ENCODE results near the gene C22orf15.

The C22orf15 gene

DNA sequence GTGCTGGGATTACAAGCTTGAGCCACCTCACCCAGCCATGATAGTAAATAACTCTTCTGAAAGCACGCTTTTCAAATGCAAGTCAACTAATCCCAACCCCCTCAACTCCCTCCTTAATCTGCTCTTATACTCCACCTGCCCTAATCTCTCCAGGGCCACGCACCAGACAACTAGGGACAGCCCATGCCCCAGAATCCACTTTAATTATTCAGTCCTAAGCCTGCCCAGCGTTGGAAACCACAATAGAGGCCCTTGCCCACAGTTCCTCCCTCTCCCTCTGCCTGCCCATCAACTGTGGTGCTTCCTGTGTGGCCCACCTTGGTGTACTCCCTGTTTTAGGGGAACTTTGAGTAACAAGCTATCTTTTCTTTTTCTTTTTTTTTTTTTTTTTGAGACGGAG is 5.9 kb upstream of the C22orf15 start:
- TF ChIP-seq CTCF (conservative IDR thresholded peaks at IDR 0.05), result no peak
- no peak for TF ChIP-seq ZFX (IDR thresholded peaks at IDR 0.05)
- no peak overlapping the region for H3K27ac ChIP-seq

- TF ChIP-seq ZFX (IDR thresholded peaks at IDR 0.05) (no peak), CTCF (conservative IDR thresholded peaks at IDR 0.05) (no peak)
- H3K27ac ChIP-seq, result no peak overlapping the region
Measured at GRCh38 chr22:23759566-23759965, 3.2 kb upstream of the C22orf15 start.

DNA sequence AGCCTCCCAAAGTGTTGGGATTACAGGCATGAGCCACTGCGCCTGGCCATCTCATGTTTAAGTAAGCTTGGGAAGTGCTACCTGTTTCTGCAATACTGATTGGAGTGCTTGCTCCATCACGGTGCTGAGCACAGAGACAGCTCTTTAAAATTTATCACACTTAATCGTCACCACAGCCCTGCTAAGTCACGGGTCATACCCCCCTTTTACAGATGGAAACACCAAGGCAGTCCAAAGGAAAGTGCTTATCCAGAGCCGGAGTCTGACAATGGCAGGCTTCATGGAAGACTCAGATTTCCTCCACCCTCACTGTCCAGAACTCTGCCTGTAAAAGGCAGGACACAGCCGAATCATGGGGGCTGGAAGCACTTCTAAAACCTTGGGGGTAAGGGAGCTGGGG is 2.7 kb upstream of the C22orf15 start:
- no peak overlapping the region for H3K27ac ChIP-seq
- TF ChIP-seq ZFX (IDR thresholded peaks at IDR 0.05) (no peak), CTCF (conservative IDR thresholded peaks at IDR 0.05) (no peak)

- no peak overlapping the region for H3K27ac ChIP-seq
- no peak for TF ChIP-seq ZFX (IDR thresholded peaks at IDR 0.05)
- no peak for TF ChIP-seq CTCF (conservative IDR thresholded peaks at IDR 0.05)
Measured at GRCh38 chr22:23763579-23763945, 772 bp downstream of the C22orf15 start.

- H3K27ac ChIP-seq, result no peak overlapping the region
Measured at GRCh38 chr22:23763954-23764353, 1.2 kb downstream of the C22orf15 start.

GRCh38 chr22:23764899-23765881 is 2.4 kb downstream of the C22orf15 start:
- TF ChIP-seq ZFX (IDR thresholded peaks at IDR 0.05) (no peak), CTCF (conservative IDR thresholded peaks at IDR 0.05) (no peak)
- H3K27ac ChIP-seq, result no peak overlapping the region; the same call in 1 of the 2 replicates

More at GRCh38 chr22:23763954-23764353, 1.2 kb downstream of the C22orf15 start:
- TF ChIP-seq CTCF (conservative IDR thresholded peaks at IDR 0.05) (no peak), ZFX (IDR thresholded peaks at IDR 0.05) (no peak)

GRCh38 chr22:23767303-23767672 is 4.5 kb downstream of the C22orf15 start:
- TF ChIP-seq ZFX (IDR thresholded peaks at IDR 0.05), result no peak
- no peak for TF ChIP-seq CTCF (conservative IDR thresholded peaks at IDR 0.05)
- peak overlapping the region; percentile 90 for H3K27ac ChIP-seq

Data from C4-2B (cell line).